WTC11 (cell line): ENCODE measurements around the gene SCGB3A2. TPM values are rescaled to one million over a fixed set of nuclear protein-coding genes. Genes with fewer than 3 reads are reported as not detected.

Experiments used
- ATAC-seq: fragments of 200-7000 bp; cut with Tn5 transposase; 2 replicates; pipeline ENCODE4 v1.10.0; 2021; ENCODE audit warnings: mild to moderate bottlenecking, moderate library complexity
- CTCF ChIA-PET: fragments of 300-600 bp; sonication (Branson Sonifier 250); formaldehyde crosslinking; loops from one replicate; lab custom pipeline; 2021; ENCODE audit warnings: antibody characterized with exemption; lab: Charles Lee
- POLR2A ChIA-PET: fragments of 350-600 bp; sonication (Branson Sonifier 250); formaldehyde crosslinking; loops from one replicate; lab custom pipeline; 2021; ENCODE audit warnings: antibody characterized with exemption; lab: Charles Lee
- DNase-seq: peaks from one replicate; pipeline ENCODE4 v3.0.0; 2021; ENCODE audit warnings: low spot score
- H3K27ac Mint-ChIP-seq: 2 replicates; pipeline ENCODE4 v1.8.0; 2021; ENCODE audit warnings: mixed read lengths
- H3K27me3 Mint-ChIP-seq: 2 replicates; pipeline ENCODE4 v1.8.0; 2021; ENCODE audit warnings: low read depth, mild to moderate bottlenecking, moderate library complexity, mixed read lengths
- H3K36me3 Mint-ChIP-seq: 2 replicates; pipeline ENCODE4 v1.8.0; 2021; ENCODE audit warnings: mixed read lengths
- H3K4me1 Mint-ChIP-seq: 2 replicates; pipeline ENCODE4 v1.8.0; 2022; ENCODE audit warnings: mixed read lengths
- H3K4me3 Mint-ChIP-seq: 2 replicates; pipeline ENCODE4 v1.8.0; 2021; ENCODE audit warnings: mild to moderate bottlenecking, moderate library complexity, mixed read lengths
- H3K9me3 Mint-ChIP-seq: 2 replicates; pipeline ENCODE4 v1.8.0; 2021; ENCODE audit warnings: mixed read lengths
- AFF4 ChIP-seq: sonication (generic); formaldehyde crosslinking; IDR thresholded peaks from 2 replicates; pipeline ENCODE4 v1.8.1; 2023; ENCODE audit warnings: mild to moderate bottlenecking, missing genetic modification reagents, borderline replicate concordance
- AR ChIP-seq: fragments of 250-450 bp; sonication (Bioruptor Pico); IDR thresholded peaks from 2 replicates; pipeline ENCODE4 v1.9.0; 2021; ENCODE audit warnings: mild to moderate bottlenecking
- EMX1 ChIP-seq: fragments of 250-450 bp; sonication (Bioruptor Pico); IDR thresholded peaks from 2 replicates; pipeline ENCODE4 v1.8.0; 2021; ENCODE audit warnings: mild to moderate bottlenecking
- PREB ChIP-seq: sonication (generic); formaldehyde crosslinking; IDR thresholded peaks from 2 replicates; pipeline ENCODE4 v1.8.1; 2022; ENCODE audit warnings: mild to moderate bottlenecking, missing genetic modification reagents, moderate library complexity, borderline replicate concordance
- STAT6 ChIP-seq: sonication (generic); formaldehyde crosslinking; conservative IDR thresholded peaks from 2 replicates; pipeline ENCODE4 v1.8.1; 2023; ENCODE audit warnings: mild to moderate bottlenecking, low read depth, missing genetic modification reagents, moderate library complexity
- ZMAT4 ChIP-seq: fragments of 250-450 bp; sonication (Bioruptor Pico); IDR thresholded peaks from 2 replicates; pipeline ENCODE4 v1.9.0; 2021; ENCODE audit warnings: mild to moderate bottlenecking
- ZNF671 ChIP-seq: fragments of 250-450 bp; sonication (Bioruptor Pico); IDR thresholded peaks from 2 replicates; pipeline ENCODE4 v1.8.0; 2021; ENCODE audit warnings: mild to moderate bottlenecking
- total RNA-seq: library from RNA; stranded (reverse); gene quantifications from 3 replicates; pipeline ENCODE4 v1.2.3, GENCODE V29; 2021

The SCGB3A2 gene
- total RNA-seq, 1 experiment from 2014 or later, result 79.1 TPM

GRCh38 chr5:147853372-147853987 lies 25.0 kb upstream of the SCGB3A2 start (continued):
- TF ChIP-seq STAT6 (CRISPR knock-in tag) (no peak), AR (CRISPR knock-in tag) (peak; percentile 92), AFF4 (no peak)

- peak; percentile 75; the same call in 1 of the 2 replicates for TF ChIP-seq AR (CRISPR knock-in tag)
- peak; percentile 56; the same call in 1 of the 2 replicates for TF ChIP-seq ZMAT4 (CRISPR knock-in tag)
- peak; percentile 33; the same call in 1 of the 2 replicates for TF ChIP-seq EMX1 (CRISPR knock-in tag)
- TF ChIP-seq ZNF671 (CRISPR knock-in tag), result peak; percentile 68; the same call in 1 of the 2 replicates
- TF ChIP-seq PREB (CRISPR knock-in tag), result no peak
- Mint-ChIP-seq H3K4me3 (no peak overlapping the region), H3K4me1 (peaks cover 51% of the 10 kb centered on the region), H3K27ac (peak overlapping the region; percentile 36), H3K27me3 (peaks cover 5% of the 10 kb centered on the region), H3K9me3 (peaks cover 4% of the 10 kb centered on the region; the same call in 1 of the 2 replicates), H3K36me3 (no peaks in the 10 kb centered on the region)
- no peak for DNase-seq
- ChIA-PET POLR2A (interaction anchor here (0.9 to 1.5 kb wide), 2 partner anchors 15 to 20 kb away, joined by 3 read pairs; no protein-coding TSS in a partner anchor), CTCF (interaction anchor here (0.8 to 1.4 kb wide), 4 partner anchors 10 to 227 kb away, joined by 3 to 4 read pairs (median 3); no protein-coding TSS in a partner anchor)
- peak; percentile 6 for ATAC-seq
Measured at GRCh38 chr5:147854331-147854730, 24.2 kb upstream of the SCGB3A2 start.
